GM13976 (cell line): ENCODE results near the gene PRPSAP1.
A peak's percentile ranks its signal among the peaks of the same experiment; 100 is the strongest.

ENCODE experiments used
- DNase-seq: peaks from one replicate; pipeline ENCODE4 v3.0.0; 2012; ENCODE audit warnings: low spot score
- in situ Hi-C: fragments of 300-500 bp; cut with MboI; formaldehyde crosslinking; loops from one replicate; pipeline ENCODE4 v1.12.0; 2022; ENCODE audit warnings: low sequenced_read_pairs, mixed read lengths, inconsistent platforms; ENCODE audit not compliant: unreplicated experiment
- TF ChIP-seq, protein P1 (sequence below): IDR thresholded peaks from 2 replicates; pipeline ENCODE4 v1.5.1; 2012; ENCODE audit warnings: borderline replicate concordance, mild to moderate bottlenecking; ENCODE audit not compliant: insufficient read depth; ENCODE audit errors: extremely low read depth, missing control alignments, control extremely low read depth

Gene PRPSAP1

DNA sequence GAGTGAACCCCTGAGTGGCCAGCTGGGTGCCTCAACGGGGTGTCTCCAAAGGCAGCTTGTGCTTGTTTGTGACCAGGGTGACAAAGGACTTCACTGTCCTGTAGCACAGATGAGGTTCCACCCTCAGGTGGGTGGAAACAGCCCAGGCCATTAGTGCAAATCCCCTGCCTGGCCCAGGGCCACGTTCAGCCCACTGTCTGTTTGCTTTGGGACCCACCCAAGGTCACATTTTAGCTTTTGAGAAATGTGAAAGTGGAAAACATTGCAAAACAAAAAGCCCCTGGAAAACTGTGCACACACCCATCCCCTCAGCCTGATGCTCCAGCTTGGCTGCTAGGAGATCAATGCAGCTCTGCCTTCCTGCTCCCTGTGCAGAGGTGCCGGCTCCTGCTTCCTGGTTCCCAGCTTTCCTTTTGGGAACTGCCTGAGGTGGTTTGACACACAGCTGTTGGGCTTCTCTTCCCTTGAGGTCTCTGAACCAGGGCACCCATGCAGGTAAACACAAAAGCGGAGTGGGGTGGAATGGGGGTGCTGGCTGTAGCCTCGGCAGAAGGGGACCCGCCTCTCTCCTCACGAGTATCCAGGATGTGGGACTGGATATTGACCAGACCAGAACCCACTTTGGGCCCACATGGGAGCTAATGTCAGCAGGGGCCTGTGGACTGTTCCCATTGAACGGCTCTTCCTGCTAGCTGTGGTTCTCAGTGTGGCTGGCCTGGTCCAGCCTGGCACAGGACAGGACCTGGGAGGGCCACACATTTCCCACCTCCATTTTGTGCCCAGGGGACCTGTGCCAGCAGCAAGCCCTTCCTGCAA, 22.8 kb upstream of the PRPSAP1 start:
- TF ChIP-seq, protein P1, sequence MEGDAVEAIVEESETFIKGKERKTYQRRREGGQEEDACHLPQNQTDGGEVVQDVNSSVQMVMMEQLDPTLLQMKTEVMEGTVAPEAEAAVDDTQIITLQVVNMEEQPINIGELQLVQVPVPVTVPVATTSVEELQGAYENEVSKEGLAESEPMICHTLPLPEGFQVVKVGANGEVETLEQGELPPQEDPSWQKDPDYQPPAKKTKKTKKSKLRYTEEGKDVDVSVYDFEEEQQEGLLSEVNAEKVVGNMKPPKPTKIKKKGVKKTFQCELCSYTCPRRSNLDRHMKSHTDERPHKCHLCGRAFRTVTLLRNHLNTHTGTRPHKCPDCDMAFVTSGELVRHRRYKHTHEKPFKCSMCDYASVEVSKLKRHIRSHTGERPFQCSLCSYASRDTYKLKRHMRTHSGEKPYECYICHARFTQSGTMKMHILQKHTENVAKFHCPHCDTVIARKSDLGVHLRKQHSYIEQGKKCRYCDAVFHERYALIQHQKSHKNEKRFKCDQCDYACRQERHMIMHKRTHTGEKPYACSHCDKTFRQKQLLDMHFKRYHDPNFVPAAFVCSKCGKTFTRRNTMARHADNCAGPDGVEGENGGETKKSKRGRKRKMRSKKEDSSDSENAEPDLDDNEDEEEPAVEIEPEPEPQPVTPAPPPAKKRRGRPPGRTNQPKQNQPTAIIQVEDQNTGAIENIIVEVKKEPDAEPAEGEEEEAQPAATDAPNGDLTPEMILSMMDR = no peak
- DNase-seq = no peak
- in situ Hi-C loops = no loop called here

DNA sequence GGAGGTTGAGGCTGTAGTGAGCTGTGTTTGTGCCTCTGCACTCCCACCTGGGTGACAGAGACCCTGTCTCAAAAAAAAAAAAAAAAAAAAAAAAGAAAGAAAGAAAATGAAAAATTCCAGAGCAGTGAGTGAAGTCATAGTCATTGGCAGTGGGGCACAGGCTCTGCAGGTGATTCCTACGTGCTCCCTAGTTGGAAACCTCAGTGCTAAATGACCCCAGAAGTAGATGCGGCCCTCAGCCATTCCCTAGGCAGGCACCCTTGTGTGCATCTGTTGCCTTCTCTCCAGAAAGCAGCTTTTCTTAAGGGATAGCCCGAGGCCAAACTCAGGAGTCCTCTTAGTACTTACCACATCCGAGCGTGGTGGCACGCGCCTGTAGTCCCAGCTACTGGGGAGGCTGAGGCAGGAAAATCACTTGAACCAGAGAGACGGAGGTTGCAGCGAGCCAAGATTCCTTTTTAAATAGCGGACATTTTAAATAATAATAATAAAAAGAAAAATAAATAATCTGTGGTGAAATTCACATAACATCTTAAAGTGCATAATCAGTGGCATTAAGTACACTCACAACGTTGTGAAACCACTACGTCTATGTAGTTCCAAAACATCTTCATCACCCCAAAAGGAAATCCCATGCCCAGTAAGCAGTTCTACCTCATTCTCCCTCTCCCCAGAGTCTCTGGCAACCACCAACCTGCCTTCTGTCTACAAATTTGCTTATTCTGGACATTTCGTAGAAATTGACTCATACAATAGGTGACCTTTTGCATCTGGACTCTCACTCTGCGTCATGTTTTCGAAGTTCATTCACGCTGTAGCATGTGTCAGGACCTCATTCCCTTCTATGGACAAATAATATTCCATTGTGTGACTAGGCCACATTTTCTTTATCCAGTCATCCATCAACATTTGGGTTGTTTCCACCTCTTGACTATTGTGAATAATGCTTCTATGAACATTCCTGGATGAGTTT, 18.2 kb upstream of the PRPSAP1 start:
- in situ Hi-C loops = no loop called here
- no peak for DNase-seq
- TF ChIP-seq, protein P1 = no peak

DNA sequence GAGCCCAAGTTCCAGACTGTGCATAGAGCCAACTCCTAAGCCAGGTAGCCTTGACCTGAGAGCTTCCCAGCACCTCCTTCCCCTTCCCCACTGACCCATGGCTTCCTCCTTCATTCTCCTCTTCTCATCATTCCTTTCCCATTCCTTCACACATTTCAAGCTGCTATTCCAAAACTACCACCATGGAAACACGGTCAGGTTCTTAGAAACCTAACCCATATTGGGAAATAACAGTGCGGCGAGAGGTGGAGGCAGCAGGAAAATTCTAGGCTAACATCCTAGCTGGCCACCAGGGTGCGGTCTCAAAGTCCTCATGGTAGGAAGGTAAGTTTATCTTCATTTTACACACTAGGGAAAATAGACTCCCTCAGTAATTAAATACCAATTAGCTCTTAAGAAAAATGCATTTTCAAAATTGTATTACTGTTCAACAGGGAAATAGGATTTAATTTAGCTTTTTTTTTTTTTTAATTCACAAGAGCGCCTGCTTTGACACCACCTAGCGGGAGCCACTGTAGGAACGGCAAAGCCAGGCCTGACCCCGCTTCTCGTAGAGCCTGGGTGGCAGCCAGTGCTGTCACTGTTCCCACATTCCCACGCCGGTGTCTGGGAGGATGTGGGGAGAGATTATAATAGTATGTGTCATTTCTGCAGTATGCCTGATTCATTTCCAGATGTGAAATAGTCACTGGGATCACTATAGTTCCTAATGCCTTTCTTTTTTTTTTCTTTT, 16.7 kb upstream of the PRPSAP1 start:
- in situ Hi-C loops = no loop called here
- DNase-seq = no peak
- TF ChIP-seq, protein P1 = no peak

DNA sequence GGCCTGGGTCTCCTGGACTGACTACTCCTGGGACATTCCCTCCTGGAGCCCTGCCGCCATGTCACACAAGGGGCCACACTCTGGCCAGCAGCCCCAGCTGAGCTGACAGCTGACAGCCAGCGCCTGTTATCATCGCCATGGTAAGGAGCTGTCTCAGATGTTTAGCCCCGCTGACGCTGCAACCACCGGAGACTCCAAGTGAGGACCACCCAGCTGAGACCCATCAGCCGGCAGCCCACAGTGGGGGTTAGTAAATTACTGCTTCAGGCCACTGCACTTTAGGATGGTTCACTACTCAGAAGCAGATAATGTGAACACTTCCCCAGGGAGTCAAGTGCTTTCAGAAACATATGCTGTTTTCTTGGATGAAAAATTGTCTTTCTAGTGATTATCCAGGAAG, 16.1 kb upstream of the PRPSAP1 start:
- in situ Hi-C loops = no loop called here
- TF ChIP-seq, protein P1 = no peak
- no peak for DNase-seq

DNA sequence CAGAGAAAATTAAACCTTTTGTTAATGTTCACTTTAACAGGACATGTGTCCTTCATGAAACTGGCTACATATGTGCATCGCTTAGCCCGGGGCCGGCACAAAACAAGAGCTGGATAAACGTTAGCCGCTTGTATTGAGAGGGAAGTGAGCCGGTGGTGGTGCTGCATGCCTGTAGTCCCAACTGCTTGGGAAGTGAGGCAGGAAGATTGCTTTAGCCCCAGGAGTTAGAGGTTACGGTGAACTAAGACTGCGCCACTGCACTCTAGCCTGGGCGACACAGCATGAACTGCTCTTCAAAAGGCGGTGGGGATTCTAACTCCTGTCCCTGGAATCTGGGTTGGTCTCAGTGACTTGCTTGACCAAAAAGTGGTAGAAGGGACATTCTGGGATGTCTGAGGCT, 15.7 kb upstream of the PRPSAP1 start:
- TF ChIP-seq, protein P1 = no peak
- in situ Hi-C loops = no loop called here
- no peak for DNase-seq

DNA sequence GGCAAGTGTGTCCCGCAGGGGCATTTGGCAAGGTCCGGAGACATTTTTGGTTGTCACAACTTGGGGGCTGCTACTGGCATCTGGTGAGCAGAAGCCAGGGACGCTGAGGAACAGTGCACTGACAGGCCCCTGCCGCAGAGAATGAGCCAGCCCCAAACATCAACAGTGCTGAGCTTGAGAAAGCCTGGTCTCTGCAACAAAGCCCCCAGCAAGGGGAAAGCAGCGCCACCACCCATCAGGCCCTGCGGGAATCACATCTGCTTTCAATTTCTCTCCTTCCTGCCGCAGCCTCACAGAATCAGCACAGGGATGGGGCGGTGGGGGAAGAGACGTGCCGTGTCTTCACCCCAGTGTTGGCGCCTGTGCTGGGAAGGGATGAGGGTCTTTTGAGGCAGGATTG, 14.8 kb upstream of the PRPSAP1 start:
- in situ Hi-C loops = no loop called here
- TF ChIP-seq, protein P1 = no peak
- DNase-seq = peak; percentile 57
